SKM-1 (cell line): ENCODE results near the gene C5AR2.
"Not testable (repeated sequence)": the region's sequence is repeated elsewhere in the genome, so short reads cannot be mapped to it uniquely, and the experiment has no call there.

ENCODE experiments used
- DNase-seq: peaks from one replicate; lab custom pipeline; 2025; ENCODE audit not compliant: unreplicated experiment; lab: John Stamatoyannopoulos, UW

C5AR2 gene

DNA sequence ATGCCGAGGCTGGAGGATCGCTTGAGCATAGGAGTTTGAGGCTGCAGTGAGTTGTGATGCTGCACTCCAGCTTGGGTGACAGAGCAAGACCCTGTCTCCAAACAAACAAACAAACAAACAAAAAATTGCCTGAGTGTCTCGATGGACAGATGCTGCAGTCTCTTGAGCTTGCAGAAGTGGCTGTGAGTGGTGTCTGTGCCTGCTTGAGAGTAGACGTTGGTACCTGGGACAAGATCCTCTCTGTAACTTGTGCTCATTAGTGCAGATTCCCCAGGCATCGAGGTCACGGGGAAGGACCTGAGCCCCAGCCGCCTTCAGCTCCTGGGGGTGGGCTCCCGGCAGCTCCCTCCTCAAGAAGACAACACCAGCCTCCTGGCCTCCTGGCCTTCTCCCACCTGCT is 8.6 kb upstream of the C5AR2 start:
- DNase-seq: no peak

DNA sequence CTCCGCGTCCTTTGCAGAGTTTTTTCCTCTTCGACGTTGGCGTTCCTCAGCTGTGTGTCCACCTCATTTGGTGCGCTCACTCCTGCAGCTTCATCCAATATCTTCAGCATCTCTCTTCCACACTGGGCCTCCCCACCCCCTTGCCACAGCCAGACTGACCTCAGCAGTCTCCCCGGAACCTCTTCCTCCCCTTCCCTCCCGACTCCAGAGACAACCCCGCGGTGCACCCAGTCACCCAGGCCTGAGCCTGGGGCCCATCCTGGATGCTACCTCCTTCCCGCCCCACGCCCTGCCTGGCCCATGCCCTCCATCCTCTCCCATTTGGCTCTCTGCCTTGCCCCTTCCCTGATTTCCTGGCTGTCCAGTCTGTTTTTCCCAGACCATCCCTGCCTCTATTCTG is 8.1 kb upstream of the C5AR2 start:
- DNase-seq: no peak

DNA sequence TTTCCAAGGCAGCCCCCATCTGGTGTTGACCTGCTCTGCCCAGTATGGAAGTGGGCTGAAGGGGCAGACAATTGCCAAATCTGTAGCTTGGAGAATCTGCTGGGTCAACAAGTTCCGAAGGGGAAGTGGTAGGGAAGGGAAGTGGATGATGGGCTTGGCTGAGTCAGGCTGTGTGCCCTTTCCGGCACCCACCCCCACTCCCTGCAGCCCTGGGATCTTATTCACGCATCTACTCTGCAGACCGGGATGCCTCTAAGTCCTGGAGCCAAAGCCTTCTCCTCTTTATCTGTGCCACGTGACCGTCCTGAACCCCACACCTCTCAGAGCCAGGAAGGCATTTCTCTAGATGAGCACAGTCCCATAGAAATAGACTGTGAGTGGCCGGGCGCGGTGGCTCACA is 7.5 kb upstream of the C5AR2 start:
- DNase-seq: peak; percentile 13

DNA sequence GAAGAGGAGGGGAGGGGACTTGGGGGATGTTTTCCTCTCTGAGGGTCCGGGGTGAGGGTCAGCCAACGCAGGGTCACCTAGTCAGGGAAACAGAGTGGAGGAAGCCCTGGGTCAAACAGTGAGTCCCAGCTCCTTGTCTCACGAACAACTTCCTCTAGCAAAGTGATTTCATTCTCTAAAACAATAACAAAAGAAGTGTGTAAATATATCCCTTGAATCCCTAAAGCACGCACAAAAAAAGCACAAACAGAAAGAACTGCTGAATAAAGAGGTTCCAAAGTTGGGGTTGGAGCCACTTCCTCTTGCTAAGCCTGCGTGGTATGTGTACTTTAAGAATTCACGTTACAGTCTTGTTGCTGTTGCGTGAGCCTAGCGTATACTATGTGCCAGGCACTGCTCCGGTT is 1.5 kb upstream of the C5AR2 start:
- no peak for DNase-seq

DNA sequence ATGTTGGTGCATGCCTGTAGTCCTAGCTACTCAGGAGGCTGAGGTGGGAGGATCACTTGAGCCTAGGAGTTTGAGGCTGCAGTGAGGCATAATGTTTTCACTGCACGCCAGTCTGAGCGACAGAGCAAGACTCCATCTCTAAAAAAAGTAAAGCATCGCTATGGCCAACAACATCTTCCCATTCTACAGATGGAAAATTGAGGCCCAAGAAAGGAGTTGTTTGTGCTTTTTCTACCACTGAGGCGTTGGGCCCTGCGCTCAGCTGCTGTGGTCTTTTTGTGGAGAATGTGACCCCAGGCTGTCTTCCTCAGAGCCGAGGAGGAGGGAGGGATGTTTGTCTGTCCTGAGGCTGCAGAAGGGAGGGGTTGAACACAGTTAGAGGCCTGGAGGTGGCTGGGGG is 485 bp upstream of the C5AR2 start:
- DNase-seq: no peak

DNA sequence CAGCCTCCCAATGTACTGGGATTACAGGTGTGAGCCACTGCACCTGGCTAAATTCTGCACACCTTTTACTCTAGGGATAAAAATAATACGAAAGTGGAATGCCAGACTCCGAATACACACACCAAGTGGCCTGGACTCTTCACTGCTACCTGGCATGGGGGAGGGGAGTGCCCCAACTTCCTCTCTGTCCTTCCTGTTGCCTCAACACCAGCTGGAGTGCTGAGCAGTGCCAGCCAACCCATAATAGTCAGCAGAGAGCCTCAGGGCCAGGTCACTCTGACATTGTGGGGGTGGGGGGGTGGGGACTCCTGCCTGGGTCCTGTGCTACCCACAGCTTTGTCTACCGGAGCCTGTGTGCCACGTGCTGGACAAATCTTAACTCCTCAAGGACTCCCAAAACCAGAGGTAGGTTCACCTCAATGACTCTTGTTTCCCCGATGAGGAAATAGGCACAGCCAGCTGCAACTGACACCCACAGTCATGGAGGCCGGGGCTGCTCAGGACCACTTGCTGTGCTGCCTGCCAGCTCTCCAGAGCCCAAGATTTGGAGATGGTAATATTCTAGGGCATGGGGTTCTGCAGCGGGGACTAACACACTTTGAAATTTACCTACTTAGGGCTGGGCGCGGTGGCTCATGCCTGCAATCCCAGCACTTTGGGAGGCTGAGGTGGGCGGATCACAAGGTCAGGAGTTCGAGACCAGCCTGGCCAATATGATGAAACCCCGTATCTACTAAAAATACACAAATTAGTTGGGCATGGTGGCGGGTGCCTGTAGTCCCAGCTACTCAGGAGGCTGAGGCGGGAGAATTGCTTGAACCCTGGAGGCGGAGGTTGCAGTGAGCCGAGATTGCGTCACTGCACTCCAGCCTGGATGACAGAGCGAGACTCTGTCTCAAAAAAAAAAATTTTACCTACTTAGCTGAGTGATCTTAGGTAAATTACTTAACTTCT is 5.1 kb downstream of the C5AR2 start:
- peak; percentile 51 for DNase-seq

DNA sequence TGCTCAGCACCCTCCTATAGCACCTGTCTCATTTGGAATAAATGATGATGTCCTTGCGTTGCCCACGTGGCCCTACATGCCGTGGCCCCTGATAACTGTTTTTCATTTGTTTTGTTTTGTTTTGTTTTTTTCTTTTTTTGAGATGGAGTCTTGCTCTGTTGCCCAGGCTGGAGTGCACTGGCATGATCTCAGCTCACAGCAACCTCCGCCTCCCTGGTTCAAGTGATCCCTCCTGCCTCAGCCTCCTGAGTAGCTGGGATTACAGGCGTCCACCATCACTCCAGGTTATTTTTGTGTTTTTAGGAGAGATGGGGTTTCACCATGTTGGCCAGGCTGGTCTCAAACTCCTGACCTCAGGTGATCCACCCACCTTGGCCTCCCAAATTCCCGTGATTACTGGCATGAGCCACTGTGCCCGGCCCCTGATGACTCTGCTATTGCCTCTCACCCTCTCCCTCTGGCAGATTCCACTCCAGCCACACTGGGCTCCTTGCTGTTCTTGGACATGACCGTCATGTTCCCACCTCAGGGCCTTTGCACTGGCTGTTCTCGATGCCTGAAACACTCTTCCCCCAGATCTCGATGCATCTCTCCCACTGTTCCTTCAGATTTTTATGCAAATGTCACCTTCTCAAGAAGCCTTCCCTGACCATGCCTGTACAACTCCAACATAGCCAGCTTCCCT is 7.4 kb downstream of the C5AR2 start:
- DNase-seq: no peak

DNA sequence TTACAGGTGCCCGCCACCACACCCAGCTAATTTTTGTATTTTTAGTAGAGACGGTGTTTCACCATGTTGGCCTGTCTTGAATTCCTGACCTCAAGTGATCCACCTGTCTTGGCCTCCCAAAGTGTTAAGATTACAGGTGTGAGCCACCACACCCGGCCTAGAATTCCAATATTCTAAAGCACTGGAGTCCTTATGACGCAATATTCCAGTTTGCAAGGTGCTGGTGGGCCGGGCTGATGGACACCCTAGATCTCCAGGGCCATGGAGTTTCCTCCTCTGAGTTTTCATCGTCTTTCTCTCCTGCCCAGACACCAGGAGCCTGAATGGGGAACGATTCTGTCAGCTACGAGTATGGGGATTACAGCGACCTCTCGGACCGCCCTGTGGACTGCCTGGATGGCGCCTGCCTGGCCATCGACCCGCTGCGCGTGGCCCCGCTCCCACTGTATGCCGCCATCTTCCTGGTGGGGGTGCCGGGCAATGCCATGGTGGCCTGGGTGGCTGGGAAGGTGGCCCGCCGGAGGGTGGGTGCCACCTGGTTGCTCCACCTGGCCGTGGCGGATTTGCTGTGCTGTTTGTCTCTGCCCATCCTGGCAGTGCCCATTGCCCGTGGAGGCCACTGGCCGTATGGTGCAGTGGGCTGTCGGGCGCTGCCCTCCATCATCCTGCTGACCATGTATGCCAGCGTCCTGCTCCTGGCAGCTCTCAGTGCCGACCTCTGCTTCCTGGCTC is 8.7 kb downstream of the C5AR2 start:
- no peak for DNase-seq

DNA sequence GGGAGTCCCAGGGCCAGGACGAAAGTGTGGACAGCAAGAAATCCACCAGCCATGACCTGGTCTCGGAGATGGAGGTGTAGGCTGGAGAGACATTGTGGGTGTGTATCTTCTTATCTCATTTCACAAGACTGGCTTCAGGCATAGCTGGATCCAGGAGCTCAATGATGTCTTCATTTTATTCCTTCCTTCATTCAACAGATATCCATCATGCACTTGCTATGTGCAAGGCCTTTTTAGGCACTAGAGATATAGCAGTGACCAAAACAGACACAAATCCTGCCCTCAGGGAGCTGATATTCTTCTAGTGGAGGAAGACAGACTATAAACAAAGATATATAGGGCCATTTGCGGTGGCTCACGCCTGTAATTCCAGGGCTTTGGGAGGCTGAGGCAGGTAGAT is 9.8 kb downstream of the C5AR2 start:
- DNase-seq: no peak

DNA sequence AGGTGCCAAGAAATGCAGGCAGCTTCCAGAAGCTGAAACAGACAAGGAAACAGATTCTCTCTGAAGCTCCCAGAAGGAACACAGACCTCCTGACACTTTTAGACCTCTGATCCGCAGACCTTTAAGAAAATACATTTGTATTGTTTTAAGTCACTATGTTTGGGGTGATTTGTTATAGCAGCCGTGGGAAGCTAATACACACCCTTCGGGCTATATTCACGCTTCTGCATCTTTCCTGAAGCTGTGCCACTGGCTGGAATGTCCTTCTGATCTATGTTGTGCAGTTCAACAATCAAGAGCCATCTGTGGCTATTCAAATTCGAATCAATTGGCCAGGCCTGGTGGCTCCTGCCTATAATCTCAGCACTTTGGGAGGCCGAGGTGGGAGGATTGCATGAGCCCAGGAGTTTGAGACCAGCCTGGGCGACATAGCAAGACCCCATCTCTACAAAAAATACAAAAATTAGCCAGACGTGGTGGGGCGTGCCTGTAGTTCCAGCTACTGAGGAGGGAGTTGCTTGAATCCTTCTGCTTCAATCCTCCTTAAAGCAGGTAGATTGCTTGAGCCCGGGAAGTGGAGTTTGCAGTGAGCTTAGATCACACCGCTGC is 11.3 kb downstream of the C5AR2 start:
- no peak for DNase-seq

DNA sequence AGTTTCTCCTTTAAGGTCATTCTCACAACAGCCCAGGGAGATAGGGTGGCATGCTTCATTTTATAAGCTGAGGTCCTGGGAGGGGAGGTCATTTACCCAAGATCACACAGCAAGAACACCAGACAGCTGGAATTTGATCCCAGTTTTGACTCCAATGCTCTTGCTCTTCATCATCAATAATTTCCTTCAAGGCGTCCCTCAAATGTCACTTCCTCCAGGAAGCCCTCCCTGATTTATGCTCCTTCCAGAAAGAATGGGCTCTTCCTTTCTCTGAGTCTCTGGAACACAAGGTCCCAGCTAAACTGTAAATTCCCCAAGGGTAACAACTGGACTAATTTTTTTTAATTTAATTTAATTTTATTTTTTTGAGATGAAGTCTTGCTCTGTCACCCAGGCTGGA is 12.4 kb downstream of the C5AR2 start:
- DNase-seq: no peak

DNA sequence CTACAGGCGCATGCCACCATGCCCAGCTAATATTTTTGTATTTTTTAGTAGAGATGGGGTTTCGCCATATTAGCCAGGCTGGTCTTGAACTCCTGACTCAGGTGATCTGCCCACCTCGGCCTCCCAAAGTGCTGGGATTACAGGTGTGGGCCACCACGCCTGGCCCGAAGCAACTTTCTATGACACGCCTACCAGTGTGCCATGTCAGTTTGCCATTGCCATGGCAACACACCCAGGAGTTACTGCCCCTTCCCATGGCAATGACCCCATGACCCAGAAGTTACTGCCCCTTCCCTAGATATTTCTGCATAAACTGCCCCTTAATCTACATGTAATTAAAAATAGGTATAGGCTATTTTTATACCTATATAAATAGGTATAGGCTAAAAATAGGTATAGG is 14.0 kb downstream of the C5AR2 start:
- not testable (repeated sequence) for DNase-seq

DNA sequence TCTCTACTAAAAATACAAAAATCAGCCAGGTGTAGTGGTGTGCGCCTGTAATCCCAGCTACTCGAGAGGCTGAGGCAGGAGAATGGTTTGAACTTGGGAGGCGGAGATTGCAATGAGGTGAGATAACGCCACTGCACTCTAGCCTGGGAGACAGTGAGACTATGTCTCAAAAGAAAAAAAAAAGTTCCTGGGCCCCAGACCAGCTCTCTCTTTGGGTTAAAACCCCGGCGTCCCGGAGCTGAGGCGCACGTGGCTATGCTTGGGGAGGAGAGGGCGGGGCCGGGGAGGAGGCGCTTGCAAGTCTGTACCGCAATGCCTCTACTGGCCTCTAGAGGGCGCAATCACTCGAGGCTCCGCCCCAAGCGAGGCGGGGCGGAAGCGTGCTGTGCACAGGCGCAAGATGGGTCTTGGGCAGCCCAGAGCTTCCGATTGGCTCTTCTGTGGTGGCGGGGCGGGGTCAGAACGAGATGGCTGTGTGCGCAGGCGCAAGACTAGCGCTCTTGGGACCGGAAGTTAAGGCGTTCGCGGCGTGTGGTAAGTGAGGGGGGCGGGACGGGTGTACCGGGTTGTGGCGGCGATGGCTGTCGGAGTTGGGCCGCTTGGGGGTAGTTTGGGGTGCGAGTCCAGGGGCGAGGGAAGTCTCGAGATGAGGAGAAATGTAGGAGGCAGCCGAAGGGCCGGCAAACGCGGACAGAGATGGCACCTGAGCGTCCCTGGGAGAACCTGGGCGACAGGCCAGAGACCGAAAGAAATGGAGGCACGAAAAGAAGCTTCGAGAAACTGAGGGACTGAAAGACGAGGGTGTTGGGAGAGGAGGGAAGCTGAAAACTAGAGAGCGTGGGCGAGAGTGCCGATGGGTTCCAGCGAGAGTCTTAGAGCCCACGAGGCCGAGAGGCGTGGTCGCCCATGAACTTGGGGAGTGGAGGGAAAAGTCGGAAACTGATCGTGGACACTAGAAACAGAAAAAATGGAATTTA is 17.1 kb downstream of the C5AR2 start, which contains the start of gene DHX34:
Gene DHX34 (plus strand): TSS at position 497 of the 977 bp plus-strand sequence. CDS start 3,716 bp downstream, outside the sequence.
- peak; percentile 72 for DNase-seq

DNA sequence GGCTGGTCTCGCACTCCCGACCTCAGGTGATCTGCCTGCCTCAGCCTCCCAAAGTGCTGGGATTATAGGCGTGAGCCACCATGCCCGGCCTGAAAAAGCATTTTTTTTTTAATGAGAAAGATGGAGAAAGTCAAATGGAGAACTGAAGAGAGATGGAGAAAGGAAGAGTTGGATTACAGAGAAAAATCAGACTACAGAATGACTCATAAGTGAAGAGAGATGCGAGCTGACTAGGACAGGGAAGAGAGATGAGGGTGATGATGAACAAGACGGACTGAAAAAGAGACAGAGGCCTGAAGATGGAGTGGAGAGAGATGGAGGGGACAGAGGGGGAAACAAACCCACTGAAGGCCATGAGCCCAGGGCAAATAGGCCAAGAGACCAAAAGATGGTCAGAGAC is 18.7 kb downstream of the C5AR2 start:
- DNase-seq: no peak

DNA sequence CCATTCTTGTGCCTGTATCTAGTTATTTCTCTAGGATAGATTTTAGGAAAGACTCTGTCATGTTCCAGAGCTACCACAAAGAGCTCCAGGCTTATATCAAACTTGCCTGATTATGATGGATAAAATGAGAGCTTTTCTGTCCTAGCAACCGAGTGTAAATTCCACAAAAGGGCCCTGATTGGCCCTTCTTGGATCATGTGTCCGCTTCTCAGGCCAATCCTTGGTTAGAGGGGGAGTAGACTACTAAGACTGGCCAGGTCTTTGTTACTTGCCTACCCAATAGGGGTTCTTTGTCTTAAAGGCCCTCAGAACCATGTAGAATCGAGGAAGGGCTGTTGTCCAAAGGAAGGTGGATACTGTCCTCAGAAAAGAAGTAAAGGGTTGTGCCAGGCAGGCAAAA is 19.6 kb downstream of the C5AR2 start:
- no peak for DNase-seq

DNA sequence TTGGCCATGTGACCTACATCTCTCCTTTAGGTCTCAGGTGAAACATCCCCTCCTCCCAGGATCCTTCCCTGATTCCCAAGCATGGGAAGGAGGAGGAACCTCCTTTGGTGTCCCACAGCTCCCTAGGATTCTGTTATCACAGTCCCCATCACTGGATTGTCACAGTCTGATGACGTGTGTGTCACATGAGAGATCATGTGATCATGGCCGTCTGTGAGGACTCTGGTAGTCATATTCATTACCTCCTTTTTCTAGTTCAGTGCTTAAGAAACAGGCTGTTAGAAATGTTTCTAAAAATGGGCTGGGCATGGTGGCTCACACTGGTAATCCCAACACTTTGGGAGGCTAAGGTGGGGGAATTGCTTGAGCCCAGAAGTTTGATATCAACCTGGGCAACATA is 20.1 kb downstream of the C5AR2 start:
- no peak for DNase-seq

DNA sequence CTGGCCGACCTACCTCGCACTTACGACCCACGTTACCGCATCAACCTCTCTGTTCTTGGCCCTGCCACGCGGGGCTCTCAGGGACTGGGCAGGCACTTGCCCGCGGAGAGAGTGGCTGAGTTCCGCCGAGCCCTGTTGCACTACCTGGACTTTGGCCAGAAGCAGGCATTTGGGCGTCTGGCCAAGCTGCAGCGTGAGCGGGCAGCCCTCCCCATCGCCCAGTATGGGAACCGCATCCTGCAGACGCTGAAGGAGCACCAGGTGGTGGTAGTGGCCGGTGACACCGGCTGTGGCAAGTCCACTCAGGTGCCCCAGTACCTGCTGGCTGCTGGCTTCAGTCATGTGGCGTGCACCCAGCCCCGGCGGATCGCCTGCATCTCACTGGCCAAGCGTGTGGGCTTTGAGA is 21.3 kb downstream of the C5AR2 start:
- DNase-seq: no peak

DNA sequence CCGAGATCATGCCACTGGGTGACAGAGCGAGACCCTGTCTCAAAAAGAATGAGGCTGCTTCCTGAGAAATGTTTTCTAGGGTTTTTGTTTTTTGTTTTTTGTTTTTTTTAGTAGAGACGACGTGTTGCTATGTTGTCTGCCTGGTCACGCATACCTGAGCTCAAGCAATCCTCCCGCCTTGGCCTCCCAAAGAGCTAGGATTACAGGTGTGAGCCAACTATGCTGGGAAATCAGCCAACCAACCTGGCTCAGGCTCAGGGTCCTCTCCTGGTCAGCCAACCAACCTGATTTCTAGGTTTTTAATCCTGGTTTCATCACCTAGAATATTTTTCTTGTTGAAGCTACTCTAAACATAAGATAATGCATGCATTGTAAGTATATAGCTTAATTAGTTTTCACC is 24.9 kb downstream of the C5AR2 start:
- DNase-seq: no peak

DNA sequence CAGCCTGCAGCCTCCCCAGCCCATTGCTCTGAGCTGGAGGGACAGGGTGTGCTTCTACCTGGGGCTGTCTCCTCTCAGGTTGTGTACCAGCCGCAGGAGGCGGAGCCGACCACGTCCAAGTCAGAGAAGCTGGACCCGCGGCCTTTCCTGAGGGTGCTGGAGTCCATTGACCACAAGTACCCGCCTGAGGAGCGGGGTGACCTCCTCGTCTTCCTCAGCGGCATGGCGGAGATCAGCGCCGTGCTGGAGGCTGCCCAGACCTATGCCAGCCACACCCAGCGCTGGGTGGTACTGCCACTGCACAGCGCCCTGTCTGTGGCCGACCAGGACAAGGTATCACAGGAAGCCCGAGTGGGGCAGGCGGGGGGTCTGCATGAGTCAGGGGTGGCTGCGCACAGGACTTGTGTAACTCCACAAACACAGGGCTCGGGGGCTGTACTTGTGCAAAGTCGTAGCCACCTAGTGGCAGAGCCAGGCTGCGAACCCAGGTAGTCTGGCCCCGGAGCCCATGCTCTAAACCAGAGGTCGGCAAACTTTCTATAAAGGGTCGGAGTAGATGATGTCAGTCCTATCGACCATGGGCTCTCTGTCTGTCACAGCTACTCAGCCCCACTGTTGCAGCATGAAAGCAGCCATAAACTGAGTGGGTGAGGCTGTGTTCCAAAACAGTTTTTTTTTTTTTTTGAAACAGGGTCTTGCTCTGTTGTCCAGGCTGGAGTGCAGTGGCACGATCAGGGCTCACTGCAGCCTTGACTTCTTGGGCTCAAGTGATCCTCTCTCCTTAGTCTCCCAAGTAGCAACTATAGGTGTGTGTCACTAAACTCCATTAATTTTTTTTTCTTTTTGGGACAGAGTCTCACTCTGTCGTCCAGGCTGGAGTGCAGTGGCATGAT is 26.1 kb downstream of the C5AR2 start:
- no peak for DNase-seq
